IMR-90 (cell line): ENCODE measurements around the gene DLGAP3. TPM values are rescaled to one million over a fixed set of nuclear protein-coding genes. Genes with fewer than 3 reads are reported as not detected.

Experiments used
- ATAC-seq: fragments of 200-7000 bp; cut with Tn5 transposase; 2 replicates; pipeline ENCODE4 v1.9.1; 2020; ENCODE audit warnings: low read depth, mild to moderate bottlenecking, moderate library complexity
- BruUV-seq: library from RNA; stranded (reverse); fragments of 400-500 nt; replicated peaks from 2 replicates; lab custom pipeline; 2021; lab: Mats Ljungman, UMichigan
- CTCF ChIA-PET: fragments of 300-600 bp; formaldehyde crosslinking; extraction: SDS; loops from one replicate; lab custom pipeline; 2021; ENCODE audit warnings: antibody characterized with exemption; lab: Yijun Ruan, JAX
- POLR2A ChIA-PET: fragments of 300-600 bp; sonication (Branson Sonifier 250); formaldehyde crosslinking; loops from one replicate; lab custom pipeline; 2022; ENCODE audit warnings: antibody characterized with exemption; ENCODE audit not compliant: unreplicated experiment; lab: Charles Lee
- DNase-seq: peaks from one replicate; pipeline ENCODE4 v3.0.0; 2013
- H2AFZ ChIP-seq: replicated peaks from 2 replicates; pipeline ENCODE3; 2013; ENCODE audit warnings: low read length, mild to moderate bottlenecking; ENCODE audit not compliant: poor library complexity
- H2AK5ac ChIP-seq: 2 replicates; pipeline ENCODE4 v1.6.1; 2013; ENCODE audit warnings: low read depth, low read length, inconsistent platforms
- H2AK9ac ChIP-seq: replicated peaks from 2 replicates; pipeline ENCODE3; 2013; ENCODE audit warnings: mild to moderate bottlenecking, low read depth, low read length, moderate library complexity; ENCODE audit not compliant: poor library complexity
- H2BK120ac ChIP-seq: 2 replicates; pipeline ENCODE4 v1.6.1; 2013; ENCODE audit warnings: low read depth, low read length, inconsistent platforms
- H2BK15ac ChIP-seq: 3 replicates; pipeline ENCODE4 v1.6.1; 2013; ENCODE audit warnings: low read depth, low read length, inconsistent platforms
- H2BK20ac ChIP-seq: 2 replicates; pipeline ENCODE4 v1.6.1; 2013; ENCODE audit warnings: low read depth, mild to moderate bottlenecking, inconsistent platforms, low read length, moderate library complexity
- H2BK5ac ChIP-seq: 2 replicates; pipeline ENCODE4 v1.6.1; 2013; ENCODE audit warnings: mild to moderate bottlenecking, low read depth, low read length, inconsistent platforms; ENCODE audit not compliant: poor library complexity, severe bottlenecking
- H3K14ac ChIP-seq: replicated peaks from 2 replicates; pipeline ENCODE4 v1.6.1; 2013; ENCODE audit warnings: low read depth, low read length, inconsistent platforms
- H3K18ac ChIP-seq: 2 replicates; pipeline ENCODE4 v1.6.1; 2013; ENCODE audit warnings: low read depth, low read length, control low read depth
- H3K23ac ChIP-seq: 2 replicates; pipeline ENCODE4 v1.6.1; 2013; ENCODE audit warnings: low read depth, low read length, inconsistent platforms
- H3K27ac ChIP-seq: 2 replicates; pipeline ENCODE4 v1.5.1; 2013; ENCODE audit warnings: mild to moderate bottlenecking, control low read depth, low read length; ENCODE audit not compliant: insufficient read depth
- H3K27me3 ChIP-seq: 2 replicates; pipeline ENCODE4 v1.6.1; 2013; ENCODE audit warnings: low read length; ENCODE audit not compliant: control insufficient read depth, insufficient read depth
- H3K36me3 ChIP-seq: 2 replicates; pipeline ENCODE4 v1.6.1; 2013; ENCODE audit warnings: low read length, mixed read lengths; ENCODE audit not compliant: control insufficient read depth, insufficient read depth
- H3K4ac ChIP-seq: 2 replicates; pipeline ENCODE4 v1.6.1; 2013; ENCODE audit warnings: low read depth, low read length, inconsistent platforms
- H3K4me1 ChIP-seq: 2 replicates; pipeline ENCODE4 v1.6.1; 2013; ENCODE audit warnings: low read length, mixed read lengths; ENCODE audit not compliant: control insufficient read depth, insufficient read depth
- H3K4me2 ChIP-seq: 2 replicates; pipeline ENCODE4 v1.6.1; 2013; ENCODE audit warnings: low read depth, mild to moderate bottlenecking, control low read depth, low read length, moderate library complexity
- H3K4me3 ChIP-seq: 2 replicates; pipeline ENCODE4 v1.5.1; 2013; ENCODE audit warnings: low read depth, mild to moderate bottlenecking, control low read depth, low read length, moderate library complexity; ENCODE audit not compliant: insufficient read depth
- H3K56ac ChIP-seq: 2 replicates; pipeline ENCODE4 v1.6.1; 2013; ENCODE audit warnings: low read length, inconsistent platforms; ENCODE audit not compliant: insufficient read depth; ENCODE audit errors: extremely low read depth
- H3K79me1 ChIP-seq, 2 experiments: 2 replicates each; pipeline ENCODE4 v1.6.1; 2013; ENCODE audit warnings: low read length in 2 of 2, inconsistent platforms in 1 of 2, low read depth in 1 of 2
- H3K9ac ChIP-seq: 2 replicates; pipeline ENCODE4 v1.6.1; 2013; ENCODE audit warnings: low read depth, low read length, control low read depth
- H3K9me1 ChIP-seq: 2 replicates; pipeline ENCODE4 v1.6.1; 2013; ENCODE audit warnings: low read length, inconsistent platforms; ENCODE audit not compliant: insufficient read depth
- H3K9me3 ChIP-seq: 2 replicates; pipeline ENCODE4 v1.6.1; 2013; ENCODE audit warnings: low read length; ENCODE audit not compliant: control insufficient read depth, insufficient read depth
- H4K20me1 ChIP-seq: 2 replicates; pipeline ENCODE4 v1.6.1; 2013; ENCODE audit warnings: low read length, inconsistent platforms; ENCODE audit not compliant: insufficient read depth
- H4K5ac ChIP-seq: 2 replicates; pipeline ENCODE4 v1.6.1; 2013; ENCODE audit warnings: mild to moderate bottlenecking, low read depth, low read length, control low read depth
- H4K8ac ChIP-seq, 2 experiments: 2 replicates each; pipeline ENCODE4 v1.6.1; 2013; ENCODE audit warnings: low read depth in 2 of 2, low read length in 2 of 2, control low read depth in 1 of 2, inconsistent platforms in 1 of 2
- H4K91ac ChIP-seq: 2 replicates; pipeline ENCODE4 v1.6.1; 2013; ENCODE audit warnings: low read depth, low read length, inconsistent platforms; ENCODE audit not compliant: insufficient read depth
- BHLHE40 ChIP-seq: fragments of 150-350 bp; IDR thresholded peaks from 2 replicates; pipeline ENCODE4 v1.6.1; 2016; ENCODE audit warnings: mild to moderate bottlenecking, low read depth, low read length
- CEBPB ChIP-seq: IDR thresholded peaks from 2 replicates; pipeline ENCODE4 v1.6.1; 2012; ENCODE audit warnings: low read depth, low read length, improper control_type of control experiment
- CHD1 ChIP-seq: IDR thresholded peaks from 2 replicates; pipeline ENCODE4 v1.6.1; 2012; ENCODE audit warnings: low read depth, low read length, improper control_type of control experiment
- CTCF ChIP-seq: conservative IDR thresholded peaks from 2 replicates; pipeline ENCODE4 v1.5.1; 2012; ENCODE audit warnings: mild to moderate bottlenecking, low read depth, low read length, improper control_type of control experiment
- ELK1 ChIP-seq: fragments of 150-350 bp; IDR thresholded peaks from 2 replicates; pipeline ENCODE4 v1.6.1; 2016; ENCODE audit warnings: low read depth, mild to moderate bottlenecking, low read length, moderate library complexity, borderline replicate concordance
- FOS ChIP-seq: fragments of 150-350 bp; IDR thresholded peaks from 2 replicates; pipeline ENCODE4 v1.6.1; 2016; ENCODE audit warnings: low read depth, low read length
- MAZ ChIP-seq: IDR thresholded peaks from 2 replicates; pipeline ENCODE4 v1.6.1; 2012; ENCODE audit warnings: low read depth, mild to moderate bottlenecking, low read length, improper control_type of control experiment, moderate library complexity, borderline replicate concordance
- NFE2L2 ChIP-seq: fragments of 150-350 bp; IDR thresholded peaks from 2 replicates; pipeline ENCODE4 v1.6.1; 2016; ENCODE audit warnings: low read depth, mild to moderate bottlenecking, low read length
- POLR2A ChIP-seq: IDR thresholded peaks from 2 replicates; pipeline ENCODE4 v1.6.1; 2012; ENCODE audit warnings: mild to moderate bottlenecking, low read depth, low read length
- RFX5 ChIP-seq: IDR thresholded peaks from 2 replicates; pipeline ENCODE4 v1.8.0; 2012; ENCODE audit warnings: low read depth, mild to moderate bottlenecking, low read length, moderate library complexity
- USF2 ChIP-seq: fragments of 150-350 bp; IDR thresholded peaks from 2 replicates; pipeline ENCODE4 v1.6.1; 2017; ENCODE audit warnings: mild to moderate bottlenecking, antibody characterized with exemption, low read length, low read depth
- WGBS, 2 experiments: methylation state at CpG; one replicate each; pipeline versions ENCODE4 v1.1.5 to v1.1.7; 2013; ENCODE audit warnings: missing lambda C conversion rate in 2 of 2; ENCODE audit not compliant: insufficient read length in 1 of 2; ENCODE audit errors: extremely low coverage in 2 of 2; 5-methylcytosine and 5-hydroxymethylcytosine counted together
- dilution Hi-C: fragments of 300-500 bp; cut with HindIII; formaldehyde crosslinking; loops from one replicate; pipeline ENCODE4 v1.14.3; 2018; ENCODE audit warnings: low sequenced_read_pairs; ENCODE audit not compliant: unreplicated experiment
- in situ Hi-C: fragments of 300-500 bp; cut with MboI; formaldehyde crosslinking; loops from 3 replicates; pipeline ENCODE4 v1.14.3; 2019; ENCODE audit warnings: low sequenced_read_pairs, inconsistent platforms, mixed read lengths
- intact Hi-C: fragments of 100-400 bp; cut with micrococcal nuclease; formaldehyde crosslinking; loops from 2 replicates; pipeline ENCODE4 v1.10.0; 2022
- polyA plus RNA-seq, 3 experiments: library from polyadenylated mRNA; depleted of rRNA; stranded (reverse); fragments of >200 nt; gene quantifications; 2 replicates each; pipeline ENCODE4 v1.2.3, GENCODE V29; 2012; ENCODE audit warnings: low replicate concordance in 1 of 3
- total RNA-seq: library from RNA; depleted of rRNA; stranded (reverse); fragments of >200 nt; gene quantifications from 2 replicates; pipeline ENCODE4 v1.2.3, GENCODE V29; 2012

Gene DLGAP3
- total and polyA plus RNA-seq, 2 of the 4 experiments (the other 2 are of a cell fraction): 0.02 TPM; not detected in 1

GRCh38 chr1:34900775-34901502, 28.5 kb downstream of the DLGAP3 start (continued):
- TF ChIP-seq USF2 (no peak), CEBPB (no peak), MAZ (no peak)

- Histone ChIP-seq H2AFZ (no peak overlapping the region), H4K8ac (no peak overlapping the region), H3K9me3 (no peaks in the 10 kb centered on the region), H2BK15ac (no peak overlapping the region), H3K4me1 (no peaks in the 10 kb centered on the region), H4K5ac (no peak overlapping the region), H3K23ac (no peak overlapping the region), H3K79me1 (no peaks in the 10 kb centered on the region), H3K56ac (no peak overlapping the region), H2BK20ac (no peak overlapping the region), H3K4ac (no peak overlapping the region), H3K9me1 (no peaks in the 10 kb centered on the region), H3K4me2 (no peak overlapping the region), H3K18ac (no peak overlapping the region), H2AK9ac (no peak overlapping the region), H3K27ac (no peak overlapping the region), H2AK5ac (no peak overlapping the region), H3K9ac (no peak overlapping the region), H3K14ac (no peak overlapping the region), H4K20me1 (no peaks in the 10 kb centered on the region), H2BK5ac (no peak overlapping the region), H2BK120ac (no peak overlapping the region), H3K36me3 (no peaks in the 10 kb centered on the region), H3K4me3 (no peak overlapping the region), H3K27me3 (peaks cover 10% of the 10 kb centered on the region), H4K91ac (no peak overlapping the region)
- dilution Hi-C loops (no loop called here), in situ Hi-C loops (no loop called here), intact Hi-C loops (loop anchor here (5.0 kb wide), 1 partner anchor 567 kb away; no protein-coding TSS in a partner anchor)
- DNase-seq (no peak), ATAC-seq (no peak)
- WGBS, 2 experiments: no CpG with 5 or more reads among the region's 16 CpGs
- ChIA-PET POLR2A (no interaction called here), CTCF (no interaction called here)
- no TSS peak for BruUV-seq
- TF ChIP-seq FOS: no peak
- no peak for TF ChIP-seq ELK1
- TF ChIP-seq CHD1: no peak
- no peak for TF ChIP-seq MAZ
- TF ChIP-seq BHLHE40: no peak
- TF ChIP-seq CTCF: no peak
- no peak for TF ChIP-seq POLR2A
- no peak for TF ChIP-seq USF2
- no peak for TF ChIP-seq CEBPB
- no peak for TF ChIP-seq NFE2L2
- TF ChIP-seq RFX5: no peak
These were observed 29.5 kb downstream of the DLGAP3 start for GRCh38 chr1:34899906-34900305.
